ENCODE measurements around the gene BRD1.

The BRD1 gene

DNA sequence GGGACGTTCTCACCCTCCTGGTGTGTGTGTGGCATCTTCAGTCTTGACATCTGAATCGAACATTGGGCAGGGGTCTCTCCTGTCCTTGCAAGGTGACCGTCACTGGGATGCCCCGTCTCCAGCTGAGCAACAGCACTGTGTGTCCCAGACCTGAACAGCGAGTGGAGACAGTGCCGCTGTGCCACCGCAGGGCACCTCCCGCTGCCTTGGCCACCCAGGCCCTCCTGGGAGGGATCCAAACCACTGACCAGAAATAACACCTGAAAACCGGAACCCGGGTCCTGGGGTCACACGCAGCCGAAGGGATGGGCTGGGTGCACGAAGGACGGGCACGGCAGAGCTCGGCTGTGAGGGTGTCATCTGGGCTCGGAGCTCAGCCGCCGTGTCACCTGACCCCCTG lies 102.2 kb downstream of the BRD1 start:
- DNase-seq = no peak

DNA sequence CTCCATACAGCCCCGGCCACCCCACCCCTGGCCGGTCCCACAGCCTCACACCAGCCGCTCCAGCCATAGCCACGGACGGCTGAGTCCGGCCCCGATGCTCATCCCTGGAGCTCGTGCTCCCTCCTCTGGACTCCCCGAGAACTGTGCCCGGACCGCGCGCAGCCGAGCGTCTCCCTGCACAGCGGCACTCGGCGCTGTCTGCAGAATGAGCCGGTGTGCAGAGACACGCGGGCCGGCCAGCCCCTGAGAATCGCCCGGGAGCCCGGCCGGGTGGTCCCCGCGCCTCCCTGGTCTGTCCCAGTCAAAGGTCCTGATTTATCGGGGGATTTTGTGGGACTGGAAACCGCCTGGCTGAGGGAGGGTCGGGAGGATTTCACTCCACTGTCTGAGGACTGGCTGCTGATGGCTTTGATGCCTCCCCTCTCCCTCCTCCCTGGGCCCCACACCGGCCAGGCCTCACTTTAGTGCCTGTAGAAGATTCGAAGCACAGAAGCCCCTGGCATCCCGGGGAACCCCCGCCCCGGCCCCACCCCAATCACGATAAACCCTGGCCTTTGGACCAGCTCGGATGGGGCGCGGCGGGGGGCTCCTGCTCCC lies 102.7 kb downstream of the BRD1 start:
- peak; percentile 24 to 68 (median 52) for DNase-seq

DNA sequence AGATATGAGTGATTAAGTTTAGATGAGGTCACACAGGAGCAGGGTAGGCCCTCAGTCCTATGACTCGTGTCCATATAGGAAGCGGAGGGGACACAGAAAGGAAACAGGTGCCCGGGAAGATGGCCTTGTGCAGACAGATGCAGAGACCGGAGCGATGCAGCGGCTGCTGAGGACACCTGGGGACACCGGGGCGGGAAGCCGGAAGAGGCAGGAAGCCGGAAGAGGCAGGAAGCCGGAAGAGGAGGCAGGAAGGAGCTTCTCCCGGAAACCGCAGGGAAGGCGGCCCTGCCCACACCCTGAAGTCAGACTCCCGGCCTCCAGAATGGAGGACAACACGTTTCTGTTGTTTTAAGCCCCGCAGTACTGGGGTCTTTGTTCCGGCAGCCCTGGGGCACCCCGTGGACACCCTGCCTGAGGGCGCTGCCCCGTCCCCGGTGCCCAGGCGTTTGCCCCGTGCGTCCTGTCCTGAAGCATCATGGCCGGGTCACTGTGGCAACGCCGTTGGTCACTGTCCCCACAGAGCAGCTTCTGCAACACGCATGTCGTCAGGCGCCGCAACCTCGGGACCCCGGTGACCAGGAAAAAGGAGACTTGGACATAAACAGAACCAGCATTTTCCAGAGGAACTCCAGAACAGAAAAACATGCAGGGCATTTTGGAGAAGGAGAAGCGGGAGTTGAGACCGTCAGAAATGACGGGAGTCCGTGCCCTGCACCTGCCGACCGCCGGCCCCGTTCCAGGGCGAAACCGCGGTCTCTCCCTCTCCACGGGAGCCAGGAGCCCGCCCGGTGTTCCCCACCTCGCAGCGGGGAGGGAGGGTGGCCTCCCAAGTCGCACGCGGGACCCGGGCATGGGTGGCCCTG lies 103.4 kb downstream of the BRD1 start:
- DNase-seq = no peak

DNA sequence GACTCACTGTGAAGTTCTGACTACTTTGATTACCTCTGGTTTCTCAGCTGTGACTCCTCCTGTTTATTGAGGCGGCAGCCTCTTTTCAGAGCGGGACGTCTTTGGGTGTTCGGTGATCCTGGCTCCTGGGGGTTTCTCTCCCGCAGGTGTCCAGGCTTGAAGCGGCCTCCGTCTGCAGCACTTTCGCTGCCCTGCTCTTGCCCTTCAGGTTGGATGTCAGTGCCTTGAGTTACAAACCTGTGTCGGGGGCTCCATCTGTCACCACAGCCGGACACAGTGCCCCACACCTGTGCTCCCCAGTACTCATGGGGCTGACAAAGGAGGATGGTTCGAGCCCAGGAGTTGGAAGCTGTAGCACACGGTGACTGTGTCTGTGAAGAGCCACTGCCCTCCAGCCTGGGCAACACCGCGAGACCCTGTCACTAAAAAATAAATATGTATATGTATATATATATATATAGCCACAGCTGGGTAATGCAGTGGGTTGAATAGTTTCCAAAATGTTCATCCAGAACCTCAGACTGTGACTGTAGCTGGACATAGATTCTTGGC lies 104.1 kb downstream of the BRD1 start:
- DNase-seq = no peak

All from activated naive CD4-positive, alpha-beta T cell (primary cell).